ENCODE results near the gene BCL2L15.

DNA sequence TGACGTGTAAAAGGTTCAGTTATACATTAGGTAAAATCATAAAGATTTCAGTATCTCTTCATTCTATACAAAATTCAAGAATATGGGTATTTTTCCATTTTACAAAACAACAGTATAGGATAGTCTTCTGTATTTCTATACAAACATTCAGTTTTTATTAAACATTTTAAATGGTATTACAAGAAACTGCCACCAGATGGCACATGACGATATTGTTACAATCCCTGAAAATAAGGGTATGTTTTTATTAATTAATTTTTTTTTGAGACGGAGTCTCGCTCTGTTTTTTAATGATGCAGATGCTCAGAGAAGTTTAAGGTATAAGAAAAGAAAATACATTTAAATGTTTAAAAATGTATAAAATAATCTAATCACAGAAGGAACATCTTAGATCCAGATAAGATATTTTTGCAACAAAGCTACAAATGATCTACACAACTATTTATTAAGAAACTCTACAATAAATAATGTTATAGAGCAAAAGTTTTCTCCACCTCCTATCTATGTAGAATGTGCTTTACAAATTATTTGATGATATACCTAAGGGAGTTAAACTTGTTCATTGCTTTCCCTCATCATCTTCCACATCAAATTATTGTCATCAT is 51.6 kb downstream of the BCL2L15 start:
- TF ChIP-seq, protein P1, sequence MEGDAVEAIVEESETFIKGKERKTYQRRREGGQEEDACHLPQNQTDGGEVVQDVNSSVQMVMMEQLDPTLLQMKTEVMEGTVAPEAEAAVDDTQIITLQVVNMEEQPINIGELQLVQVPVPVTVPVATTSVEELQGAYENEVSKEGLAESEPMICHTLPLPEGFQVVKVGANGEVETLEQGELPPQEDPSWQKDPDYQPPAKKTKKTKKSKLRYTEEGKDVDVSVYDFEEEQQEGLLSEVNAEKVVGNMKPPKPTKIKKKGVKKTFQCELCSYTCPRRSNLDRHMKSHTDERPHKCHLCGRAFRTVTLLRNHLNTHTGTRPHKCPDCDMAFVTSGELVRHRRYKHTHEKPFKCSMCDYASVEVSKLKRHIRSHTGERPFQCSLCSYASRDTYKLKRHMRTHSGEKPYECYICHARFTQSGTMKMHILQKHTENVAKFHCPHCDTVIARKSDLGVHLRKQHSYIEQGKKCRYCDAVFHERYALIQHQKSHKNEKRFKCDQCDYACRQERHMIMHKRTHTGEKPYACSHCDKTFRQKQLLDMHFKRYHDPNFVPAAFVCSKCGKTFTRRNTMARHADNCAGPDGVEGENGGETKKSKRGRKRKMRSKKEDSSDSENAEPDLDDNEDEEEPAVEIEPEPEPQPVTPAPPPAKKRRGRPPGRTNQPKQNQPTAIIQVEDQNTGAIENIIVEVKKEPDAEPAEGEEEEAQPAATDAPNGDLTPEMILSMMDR (IDR thresholded peaks at IDR 0.05 in 8 of 11, conservative IDR thresholded peaks at IDR 0.05 in 3 of 11): peak in 10 of 11 experiments; percentile 44 to 72 (median 61)
- TF ChIP-seq POLR2A (IDR thresholded peaks at IDR 0.05): no peak
- no peak for TF ChIP-seq POLR2AphosphoS5 (IDR thresholded peaks at IDR 0.05)
